HG03457 (cell line): ENCODE measurements around the gene GAL3ST3.
"Not testable (repeated sequence)": the region's sequence is repeated elsewhere in the genome, so short reads cannot be mapped to it uniquely, and the experiment has no call there.

ENCODE experiments used
- ATAC-seq: cut with Tn5 transposase; IDR thresholded peaks from one replicate; pipeline ENCODE4 v1.9.1; 2021; ENCODE audit warnings: moderate number of reproducible peaks; ENCODE audit not compliant: unreplicated experiment

GAL3ST3 gene

DNA sequence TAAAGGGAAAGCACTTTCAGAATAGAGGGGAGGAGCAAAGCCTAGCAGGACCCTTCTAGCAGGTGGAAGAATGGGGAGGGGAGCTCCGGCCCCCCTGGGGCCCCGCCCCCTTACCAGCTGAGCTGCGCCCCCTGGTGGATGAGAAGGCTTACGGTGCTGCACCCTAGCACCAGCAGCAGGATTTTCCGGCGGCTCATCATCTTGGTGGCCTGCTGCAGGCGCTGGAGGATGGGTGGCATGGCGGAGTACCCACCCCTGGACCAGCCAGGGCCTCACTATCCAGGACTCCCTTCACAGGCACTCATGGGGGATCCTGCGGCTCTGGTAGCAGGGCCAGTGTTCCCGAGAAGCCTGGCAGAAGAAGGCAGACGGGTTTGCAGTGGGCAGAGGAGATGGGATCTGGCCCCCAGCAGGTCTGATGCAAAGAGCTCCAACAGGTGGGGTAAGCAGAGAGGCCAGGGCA is 3.8 kb downstream of the GAL3ST3 start:
- ATAC-seq, result no peak

DNA sequence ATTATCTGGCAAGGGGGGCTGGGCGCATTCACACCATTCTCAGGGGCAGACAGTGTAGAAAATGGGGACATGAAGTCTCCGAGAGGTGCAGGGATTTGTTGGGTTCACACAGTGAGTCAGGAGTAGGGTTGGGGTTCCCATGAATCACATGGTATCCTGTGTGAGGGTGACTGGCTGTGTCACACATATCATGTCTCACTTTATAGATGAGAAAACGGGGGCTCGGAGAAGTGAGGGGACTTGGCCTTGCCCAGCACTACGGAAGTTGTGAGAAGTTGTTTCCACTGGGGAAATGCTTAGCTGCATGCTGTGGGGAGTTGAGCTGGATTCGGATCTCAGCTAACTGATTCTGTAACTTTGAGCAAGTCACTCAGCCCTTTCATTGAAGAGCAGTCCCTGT is 4.2 kb downstream of the GAL3ST3 start:
- no peak for ATAC-seq

DNA sequence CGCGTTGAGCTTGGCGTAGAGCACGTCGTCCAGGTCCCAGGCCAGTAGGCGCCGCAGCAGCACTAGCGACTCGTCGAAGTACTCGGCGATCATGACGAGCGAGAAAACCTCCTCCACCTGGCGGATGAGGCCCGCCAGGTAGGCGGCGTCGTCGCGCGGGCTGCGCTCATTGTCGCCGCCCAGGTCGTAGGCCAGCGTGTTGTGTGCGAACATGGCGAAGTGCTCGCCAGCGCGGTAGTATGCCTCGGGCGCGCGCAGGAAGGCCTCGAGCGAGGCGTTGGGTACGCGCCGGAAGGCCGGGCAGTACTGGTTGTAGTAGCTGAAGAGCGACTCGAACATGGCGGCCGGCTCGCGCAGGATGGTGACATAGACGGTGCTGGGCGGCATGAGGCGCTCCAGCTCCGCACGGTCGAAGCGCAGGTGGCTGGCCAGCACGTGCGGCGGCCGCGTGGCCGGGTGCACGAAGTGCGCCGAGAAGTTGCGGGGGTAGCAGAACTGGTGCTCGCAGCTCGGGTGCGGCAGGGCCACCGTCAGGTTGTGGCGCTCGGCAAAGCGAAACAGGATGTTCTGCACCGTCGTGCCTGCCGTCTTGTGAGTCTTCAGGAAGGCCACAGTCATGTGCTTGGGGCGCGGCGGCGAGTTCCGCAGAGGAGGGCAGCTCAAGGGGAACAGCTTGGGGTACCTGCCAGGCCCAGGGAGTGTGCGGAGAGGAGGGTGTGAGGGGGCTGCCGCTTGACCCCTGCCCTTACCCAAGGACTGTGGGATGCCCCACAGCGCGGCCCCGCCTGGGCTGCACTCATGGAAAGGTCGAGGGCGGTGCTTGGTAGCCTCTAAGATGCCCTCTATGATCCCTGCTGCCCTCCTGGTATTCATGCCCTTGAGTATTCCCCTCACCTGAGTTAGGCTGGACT is 5.7 kb downstream of the GAL3ST3 start:
- no peak for ATAC-seq

DNA sequence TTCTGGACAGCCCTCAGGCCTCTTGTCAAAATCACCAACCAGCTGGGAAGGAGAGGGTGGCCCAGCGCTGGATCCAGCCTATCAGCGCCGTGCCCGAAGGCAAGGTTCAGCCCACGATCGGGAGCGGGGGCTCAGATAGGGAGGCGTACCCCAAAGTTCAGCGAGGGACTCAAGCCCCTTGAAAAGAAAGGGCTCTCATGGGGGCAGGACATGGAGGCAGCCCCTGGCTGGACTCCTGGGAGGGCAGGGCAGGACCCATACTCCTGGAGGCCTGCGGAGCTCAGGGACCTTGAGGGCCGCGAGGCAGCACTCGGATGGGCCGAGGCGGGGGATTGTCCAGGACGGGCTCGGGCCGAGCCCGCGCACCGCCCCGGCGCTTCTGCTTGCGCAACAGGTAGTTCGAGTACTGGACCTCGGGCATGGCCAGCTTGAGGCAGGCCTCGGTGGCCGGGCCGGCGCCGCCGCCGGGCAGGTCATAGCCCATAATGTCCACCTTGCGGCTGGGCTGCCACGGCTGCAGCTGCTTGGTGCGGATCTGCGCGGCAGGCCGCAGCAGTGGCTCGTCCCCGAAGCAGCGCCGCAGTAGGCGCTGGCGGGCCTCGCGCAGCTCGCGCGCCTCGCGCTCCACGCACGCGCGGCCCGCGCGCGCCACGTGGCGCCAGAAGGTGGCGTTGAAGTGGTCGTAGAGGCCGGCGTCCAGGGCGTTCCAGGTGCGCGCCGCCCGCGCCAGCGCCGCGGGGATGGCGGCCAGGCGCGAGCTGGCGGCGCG is 6.5 kb downstream of the GAL3ST3 start:
- no peak for ATAC-seq

DNA sequence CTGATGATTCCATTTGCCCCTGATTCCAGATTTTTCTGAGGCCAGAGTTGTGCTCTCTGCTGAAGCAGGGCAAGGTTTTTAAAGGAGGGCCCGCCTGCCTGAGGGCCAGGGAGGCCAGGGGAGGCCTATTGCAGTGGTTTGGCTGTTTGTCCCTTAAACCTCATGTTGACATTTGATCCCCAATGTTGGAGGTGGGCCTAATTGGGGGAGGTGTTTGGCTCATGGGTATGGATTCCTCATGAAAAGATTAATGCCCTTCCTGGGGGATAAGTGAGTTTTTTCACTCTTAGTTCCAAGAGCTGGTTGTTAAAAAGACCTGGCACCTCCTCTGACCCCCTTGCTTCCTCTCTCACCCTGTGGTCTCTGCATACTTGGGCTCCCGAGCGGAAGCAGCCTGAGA is 9.2 kb downstream of the GAL3ST3 start:
- no peak for ATAC-seq

DNA sequence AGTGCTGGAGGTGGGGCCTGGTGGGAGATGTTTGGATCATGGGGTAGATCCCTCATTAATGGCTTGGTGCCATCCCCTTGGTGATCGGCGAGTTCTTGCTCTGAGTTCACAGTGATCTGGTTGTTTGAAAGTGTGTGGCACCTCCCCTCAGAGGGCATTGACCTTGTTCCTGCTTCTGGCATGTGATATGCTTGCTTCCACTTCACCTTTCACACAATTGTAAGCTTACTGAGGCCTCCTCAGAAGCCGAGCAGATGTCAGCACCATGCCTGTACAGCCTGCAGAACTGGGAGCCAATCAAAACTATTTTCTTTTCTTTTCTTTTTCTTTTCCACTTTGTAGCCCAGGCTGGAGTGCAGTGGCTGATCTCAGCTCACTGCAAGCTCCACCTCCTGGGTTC is 11.6 kb downstream of the GAL3ST3 start:
- no peak for ATAC-seq

DNA sequence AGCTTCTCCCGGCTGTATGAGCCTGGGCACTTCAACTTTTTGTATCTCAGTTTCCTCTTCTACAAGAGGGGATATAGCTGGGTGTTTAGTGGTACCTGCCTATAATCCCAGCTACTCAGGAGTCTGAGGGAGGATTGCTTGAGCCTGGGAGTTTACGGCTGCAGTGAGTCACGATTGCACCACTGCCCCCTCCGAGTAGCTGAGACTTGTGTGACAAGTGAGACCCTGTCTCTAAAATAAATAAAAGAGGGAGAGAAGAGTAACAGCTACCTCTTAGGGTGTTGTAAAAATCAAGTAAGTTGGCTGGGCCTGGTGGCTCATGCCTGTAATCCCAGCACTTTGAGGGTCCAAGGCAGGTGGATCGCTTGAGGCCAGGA is 12.6 kb downstream of the GAL3ST3 start:
- ATAC-seq, result no peak

DNA sequence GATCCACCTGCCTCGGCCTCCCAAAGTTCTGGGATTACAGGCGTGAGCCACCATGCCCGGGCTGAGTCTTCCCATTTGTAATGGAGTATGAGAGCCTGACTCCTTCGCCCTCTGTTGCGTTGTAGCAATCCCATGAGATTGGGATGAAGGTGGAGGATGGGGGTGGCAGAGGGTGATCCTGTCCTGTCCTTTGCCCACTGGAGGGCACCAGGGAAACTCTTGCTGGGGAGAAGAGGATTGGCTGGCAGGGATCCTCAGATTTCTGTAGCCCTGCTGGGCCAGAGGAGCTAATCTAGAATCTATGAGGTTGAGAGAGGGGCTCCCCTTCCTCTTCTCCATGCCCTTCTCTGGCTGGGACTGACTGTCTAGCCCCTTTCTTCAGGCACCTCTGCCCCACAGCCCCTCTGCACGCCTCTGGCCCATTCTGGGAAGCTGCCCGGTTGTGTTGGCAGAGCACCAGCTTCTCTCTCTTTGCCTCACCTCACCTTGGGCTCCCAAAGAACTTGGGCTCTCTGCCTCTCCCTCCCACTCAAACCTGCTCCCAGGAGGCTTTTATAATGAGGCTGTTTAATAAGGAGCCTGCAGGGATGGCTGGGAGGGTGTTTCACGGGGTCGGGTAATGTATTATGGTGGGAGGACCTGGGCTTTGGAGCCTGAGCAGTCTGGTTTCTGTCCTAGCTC is 13.2 kb downstream of the GAL3ST3 start:
- no peak for ATAC-seq

DNA sequence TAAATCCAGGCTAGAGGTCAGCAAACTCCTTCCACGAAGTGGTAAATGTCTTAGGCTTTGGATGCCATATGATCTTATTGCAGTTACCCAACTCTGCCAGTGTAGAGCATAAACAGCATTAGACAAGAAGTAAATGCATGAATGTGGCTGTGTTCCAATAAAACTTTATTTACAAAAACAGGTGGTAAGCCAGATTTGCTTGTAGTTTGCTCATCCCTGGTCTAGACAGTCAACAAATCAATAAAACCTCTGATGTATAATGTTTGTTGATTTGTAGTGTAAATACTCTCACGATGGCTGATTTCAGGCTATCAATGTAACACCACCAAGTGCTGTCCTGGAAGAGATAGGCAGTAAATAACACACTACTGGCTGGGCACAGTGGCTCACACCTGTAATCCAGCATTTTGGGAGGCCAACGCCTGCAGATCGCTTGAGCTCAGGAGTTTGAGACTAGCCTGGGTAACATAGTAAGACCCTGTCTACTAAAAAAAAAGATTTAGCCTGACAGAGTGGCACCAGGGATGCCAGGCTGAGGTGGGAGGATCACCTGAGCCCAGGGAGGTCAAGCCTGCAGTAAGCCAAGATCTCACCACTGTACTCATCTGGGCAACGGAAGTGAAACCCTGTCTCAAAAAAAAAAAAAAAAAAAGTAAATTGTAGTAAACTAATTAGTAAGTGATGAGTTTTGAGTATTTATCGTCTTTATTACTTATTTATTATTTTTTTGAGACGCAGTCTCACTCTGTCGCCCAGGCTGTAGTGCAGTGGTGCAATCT is 15.8 kb downstream of the GAL3ST3 start:
- no peak for ATAC-seq

DNA sequence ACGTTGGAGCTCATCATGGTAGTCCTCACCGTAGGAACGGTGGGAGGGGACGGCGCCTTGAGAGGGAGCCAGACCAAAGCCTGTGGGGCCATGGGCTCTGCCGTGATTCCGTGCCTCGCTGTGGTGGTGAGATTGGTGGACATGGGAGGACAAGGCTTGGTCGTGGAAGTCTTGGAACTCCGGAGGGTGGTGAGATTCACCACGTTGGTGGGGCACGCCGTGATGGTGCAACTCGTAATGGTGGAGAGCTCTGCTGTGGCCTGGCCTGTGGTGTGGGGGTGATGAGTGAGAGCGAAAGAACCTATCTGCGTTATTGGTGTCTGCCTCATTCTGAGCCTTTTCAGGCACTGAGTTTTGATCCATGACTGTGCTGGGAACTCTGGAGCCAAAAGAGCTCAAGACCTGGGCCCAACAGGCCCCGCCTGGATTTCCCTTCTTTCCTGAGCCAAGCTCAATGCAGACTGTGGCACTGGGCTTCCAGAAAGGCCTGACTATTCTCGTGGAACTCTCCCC is 22.9 kb downstream of the GAL3ST3 start, which contains the start of gene CATSPER1:
Gene CATSPER1 (minus strand): TSS at position 463 of the 513 bp plus-strand sequence. CDS start 100 bp downstream, at position 363.
- ATAC-seq, result no peak

DNA sequence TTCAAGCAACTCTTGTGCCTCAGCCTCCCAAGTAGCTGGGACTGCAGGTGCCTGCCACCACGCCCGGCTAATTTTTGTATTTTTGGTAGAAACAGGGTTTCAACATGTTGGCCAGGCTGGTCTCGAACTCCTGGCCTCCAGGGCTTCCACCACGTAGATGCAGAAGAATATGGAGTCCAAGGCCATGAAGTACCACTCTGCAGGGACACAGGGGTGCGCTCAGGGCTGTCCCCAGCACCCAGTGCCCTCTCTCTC is 25.8 kb downstream of the GAL3ST3 start:
- not testable (repeated sequence) for ATAC-seq

DNA sequence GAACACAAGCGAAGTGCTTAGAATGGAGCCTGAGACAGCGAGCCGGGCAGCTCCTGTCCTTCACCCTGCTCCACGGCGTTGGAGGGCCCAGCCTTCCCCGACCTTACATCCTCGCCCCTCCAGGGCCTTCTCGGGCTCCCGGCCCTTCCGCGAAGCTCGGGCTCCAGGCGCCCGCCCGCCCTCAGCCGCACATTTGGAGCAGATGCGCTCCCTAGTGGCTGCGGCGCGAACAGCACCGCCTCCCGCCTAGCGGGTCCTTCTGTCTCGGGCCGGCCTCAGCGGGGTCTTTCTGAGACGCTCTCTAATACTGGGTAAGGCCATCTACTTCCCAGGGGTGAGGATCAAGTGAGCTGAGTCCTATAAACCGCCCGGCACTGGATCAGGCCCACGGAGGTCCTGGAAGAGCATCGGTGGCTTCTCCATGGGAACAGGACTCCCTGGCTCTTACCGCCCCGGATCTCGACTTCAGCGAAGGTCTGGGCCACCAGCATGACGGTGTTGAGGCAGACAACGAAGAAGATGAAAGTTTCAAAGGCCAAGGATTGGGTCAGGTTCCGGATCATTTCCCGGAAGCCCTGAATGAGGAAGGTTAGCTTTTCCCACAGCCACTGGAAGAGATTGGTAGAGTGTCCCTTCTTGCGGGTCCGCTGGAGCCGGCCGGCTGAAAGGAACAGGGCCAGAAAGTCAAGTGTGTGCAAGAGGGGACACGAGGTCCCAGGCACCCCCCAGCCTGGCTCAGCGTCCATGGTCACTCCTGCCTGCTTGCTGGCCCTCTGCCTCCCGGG is 26.4 kb downstream of the GAL3ST3 start:
- no peak for ATAC-seq

DNA sequence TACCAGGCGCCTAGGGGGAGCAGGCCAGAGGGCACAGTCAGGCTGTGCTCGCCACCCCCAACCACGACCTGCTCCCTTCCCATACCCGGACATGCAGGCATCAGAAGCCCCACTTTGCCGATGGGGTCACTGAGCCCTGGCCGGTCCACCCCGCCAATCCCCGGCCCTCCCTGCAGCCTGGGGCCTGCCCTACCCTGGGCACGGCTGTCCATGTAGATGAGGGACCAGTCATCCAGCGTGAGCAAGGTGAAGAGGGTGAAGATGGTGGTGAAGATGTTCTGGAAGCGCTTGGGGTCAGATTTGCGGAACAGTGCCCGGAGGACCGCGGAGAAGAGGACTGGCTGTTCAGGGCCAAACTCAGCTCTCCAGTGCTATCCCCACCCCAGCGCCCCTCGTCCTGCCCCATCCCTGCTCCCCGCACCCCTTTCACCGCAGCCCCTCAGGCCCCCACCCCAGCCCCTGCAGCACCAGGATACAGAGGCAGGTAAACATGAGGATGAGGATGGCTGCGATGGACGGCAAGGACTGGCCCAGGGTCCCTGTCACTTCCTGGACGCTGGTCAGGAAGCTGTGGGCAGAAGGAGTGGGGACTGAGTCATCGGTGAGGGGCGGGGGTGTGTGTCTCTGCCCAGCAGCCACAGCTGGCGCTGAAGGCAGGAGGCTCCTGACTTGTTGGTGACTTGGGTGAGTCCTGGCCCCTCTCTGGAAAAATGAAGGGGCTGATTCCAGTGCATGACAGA is 28.2 kb downstream of the GAL3ST3 start:
- ATAC-seq, result no peak

DNA sequence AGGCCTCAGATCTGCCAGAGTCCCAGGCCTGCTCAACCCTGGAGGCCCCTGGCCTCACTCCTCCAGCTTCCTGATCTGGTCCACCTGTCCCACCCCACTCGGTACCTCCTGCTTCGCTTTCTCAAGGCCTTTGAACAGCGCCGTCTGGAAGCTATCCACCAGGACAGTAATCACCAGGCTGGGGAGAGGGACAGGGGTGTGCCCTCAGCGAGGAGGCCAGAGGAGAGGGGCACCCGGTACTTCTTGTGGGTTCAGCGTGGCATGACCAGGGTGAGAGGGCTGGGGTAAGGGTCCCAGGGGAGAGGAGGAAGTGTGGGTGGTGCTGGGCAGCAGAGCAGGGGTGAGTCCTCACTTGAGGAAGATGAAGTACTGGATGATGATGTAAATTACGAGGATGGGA is 28.7 kb downstream of the GAL3ST3 start:
- no peak for ATAC-seq

DNA sequence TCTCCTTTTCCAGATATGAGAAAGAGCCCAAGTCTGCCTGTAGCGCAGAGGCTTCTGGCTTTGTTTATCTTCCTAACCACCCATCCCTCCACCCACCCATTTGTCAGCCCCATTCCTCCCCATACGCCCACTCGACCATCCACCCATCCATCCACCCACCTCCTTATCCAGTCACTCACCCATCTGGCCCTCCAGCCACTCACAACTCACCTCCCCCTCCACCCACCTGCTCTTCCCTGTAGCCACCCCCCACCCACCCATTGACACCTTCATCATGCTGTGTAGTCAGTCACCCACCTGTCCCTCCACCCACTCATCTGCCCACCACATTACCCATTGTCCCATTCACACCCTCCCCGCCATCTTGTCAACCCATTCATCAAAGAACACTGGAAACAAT is 31.6 kb downstream of the GAL3ST3 start:
- no peak for ATAC-seq

DNA sequence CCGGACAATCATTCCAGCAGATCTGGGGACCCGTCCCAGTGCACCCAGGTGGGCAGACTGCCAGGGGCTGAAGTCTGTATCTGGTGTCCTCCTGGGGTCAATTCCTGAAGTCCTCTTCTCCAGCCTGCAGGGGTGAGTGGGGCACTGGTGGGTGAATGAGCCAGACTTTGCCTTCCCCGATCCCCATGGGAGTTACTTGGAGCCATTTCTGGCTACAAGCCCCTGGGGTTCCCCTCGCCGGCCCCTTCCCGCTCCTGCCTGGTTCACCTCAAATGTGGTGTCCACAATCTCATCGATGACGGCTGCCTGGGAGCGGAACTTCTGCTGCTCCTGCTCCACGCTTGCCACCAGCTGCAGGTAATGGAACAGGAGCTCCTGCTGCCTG is 32.2 kb downstream of the GAL3ST3 start:
- no peak for ATAC-seq

DNA sequence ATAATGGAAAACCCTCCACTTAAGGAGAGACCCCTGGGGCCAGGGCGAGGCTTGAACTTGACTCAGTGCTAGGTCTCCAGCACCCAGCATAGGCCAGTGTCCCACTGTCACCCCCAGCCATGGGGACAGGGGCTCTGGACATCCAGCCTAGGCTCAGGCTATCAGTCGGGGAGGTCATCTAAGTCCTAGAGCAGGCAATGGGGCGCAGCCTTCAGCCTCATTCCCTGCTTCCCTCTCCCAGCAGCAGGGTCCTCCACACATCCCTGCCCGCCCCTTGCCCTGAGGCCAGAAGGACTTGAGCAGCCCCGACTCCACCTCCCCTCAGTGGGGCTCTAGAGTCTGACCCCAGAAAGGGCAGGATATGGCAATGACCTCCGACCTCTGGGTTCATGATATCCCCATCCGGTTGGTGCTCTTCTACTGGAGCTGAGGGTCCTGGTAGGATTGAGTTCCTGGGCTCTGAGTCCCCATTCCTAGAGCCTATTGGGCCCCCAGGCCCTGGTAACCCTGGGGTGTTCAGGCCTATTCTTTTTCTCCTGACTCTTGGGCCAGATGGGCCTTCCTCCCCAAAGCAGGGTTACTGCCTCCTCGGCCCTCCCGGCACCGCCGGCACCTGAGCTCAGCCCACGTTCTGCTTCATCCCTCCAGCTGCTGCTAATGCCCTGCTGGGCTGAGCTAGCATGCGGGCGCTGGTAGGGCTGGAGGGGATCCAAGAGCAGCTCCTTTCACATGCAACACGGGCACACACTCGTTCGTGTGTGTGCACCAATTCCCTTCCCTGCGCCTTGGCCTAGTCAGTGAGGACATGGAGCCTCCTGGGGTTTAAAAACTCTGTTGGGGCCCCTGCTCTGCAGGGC is 32.8 kb downstream of the GAL3ST3 start:
- ATAC-seq, result no peak

DNA sequence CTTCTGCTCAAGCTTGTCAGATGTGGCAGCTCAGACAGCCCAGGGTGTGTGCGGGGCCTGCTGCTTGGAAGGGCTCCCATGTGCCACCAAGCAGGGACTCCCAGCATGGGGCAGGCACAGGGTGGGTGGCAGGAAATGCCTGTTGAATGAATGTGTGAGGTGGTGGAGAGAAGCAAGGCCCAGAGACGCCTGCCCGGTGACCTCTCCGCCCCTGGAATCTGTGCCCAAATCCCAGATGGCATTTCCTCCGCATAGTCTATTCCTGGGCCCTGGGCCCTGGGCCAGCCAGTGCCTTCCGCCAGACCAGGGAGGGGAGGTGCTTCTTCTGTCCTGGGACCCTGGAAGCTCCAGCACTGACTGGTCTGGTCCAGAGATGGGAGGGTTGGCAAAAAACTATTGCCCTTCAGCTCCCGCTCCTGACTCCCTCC is 33.5 kb downstream of the GAL3ST3 start:
- ATAC-seq, result no peak
